ENCODE data around the gene LHCGR.
"Not testable (repeated sequence)": the region's sequence is repeated elsewhere in the genome, so short reads cannot be mapped to it uniquely, and the experiment has no call there.

LHCGR gene

GRCh38 chr2:48739236-48739635 lies 16.3 kb downstream of the LHCGR start:
- DNase-seq, result not testable (repeated sequence)

- no peak for DNase-seq
Measured at GRCh38 chr2:48738806-48739205, 16.7 kb downstream of the LHCGR start.

DNA sequence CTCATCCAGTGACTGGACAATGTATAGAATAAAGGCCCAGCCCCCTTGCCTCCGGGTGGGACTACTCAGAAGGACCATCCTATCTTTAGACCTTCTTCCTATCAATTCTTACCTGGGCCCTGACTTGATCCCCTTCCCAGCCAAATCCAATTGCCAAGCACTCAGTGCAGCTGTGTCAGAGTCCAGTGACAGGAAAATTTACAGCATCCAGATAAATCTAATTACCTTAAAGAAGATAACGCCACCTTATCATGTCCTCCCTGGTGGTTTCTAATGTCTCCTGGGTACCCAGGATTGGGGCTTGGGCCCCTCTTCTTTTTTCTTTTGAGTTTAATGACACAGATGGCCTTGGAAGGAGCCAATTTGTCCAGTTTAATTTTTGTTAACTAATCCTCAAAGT lies 19.3 kb downstream of the LHCGR start:
- no peak for DNase-seq

DNA sequence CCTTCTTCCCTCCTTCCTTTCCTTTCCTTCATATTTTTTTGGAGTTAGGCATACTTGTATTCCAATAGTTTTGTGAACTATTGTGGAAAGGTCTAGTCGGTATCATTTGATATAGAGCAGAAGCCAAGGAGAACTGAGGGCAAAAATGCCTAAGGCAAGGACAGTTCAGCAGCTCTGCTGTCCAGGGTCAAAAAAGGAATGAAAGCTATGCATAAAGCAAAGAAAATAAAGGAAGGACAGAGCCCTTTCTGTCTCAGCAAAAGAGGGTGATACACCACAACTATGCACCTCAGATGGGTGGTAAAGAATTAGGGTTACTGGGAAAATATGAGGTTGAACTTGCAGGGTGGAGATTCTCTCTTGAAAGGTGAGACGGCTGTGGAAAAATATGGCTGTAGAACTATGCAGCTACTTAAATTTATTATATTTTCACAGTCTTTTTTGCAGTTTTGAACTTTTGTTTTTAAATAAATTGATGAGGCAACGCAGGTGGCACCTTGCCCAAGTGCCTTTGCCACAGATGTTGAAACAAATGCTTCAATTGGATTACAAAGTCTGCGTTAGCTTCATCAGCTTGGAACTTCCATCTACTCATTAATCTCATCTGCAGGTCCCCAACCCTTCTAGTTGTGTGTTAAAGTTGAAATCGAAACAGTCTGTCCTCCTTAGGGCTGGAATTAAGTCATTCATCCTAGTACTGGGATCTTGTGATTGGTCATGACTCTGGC lies 20.8 kb downstream of the LHCGR start:
- no peak for DNase-seq

- DNase-seq, result no peak
Measured at GRCh38 chr2:48733067-48733503, 22.4 kb downstream of the LHCGR start.

GRCh38 chr2:48728840-48729239 lies 26.7 kb downstream of the LHCGR start:
- DNase-seq, result no peak

- DNase-seq, result no peak
Measured at GRCh38 chr2:48728295-48728694, 27.2 kb downstream of the LHCGR start.

GRCh38 chr2:48727560-48727959 lies 28.0 kb downstream of the LHCGR start:
- no peak for DNase-seq

DNA sequence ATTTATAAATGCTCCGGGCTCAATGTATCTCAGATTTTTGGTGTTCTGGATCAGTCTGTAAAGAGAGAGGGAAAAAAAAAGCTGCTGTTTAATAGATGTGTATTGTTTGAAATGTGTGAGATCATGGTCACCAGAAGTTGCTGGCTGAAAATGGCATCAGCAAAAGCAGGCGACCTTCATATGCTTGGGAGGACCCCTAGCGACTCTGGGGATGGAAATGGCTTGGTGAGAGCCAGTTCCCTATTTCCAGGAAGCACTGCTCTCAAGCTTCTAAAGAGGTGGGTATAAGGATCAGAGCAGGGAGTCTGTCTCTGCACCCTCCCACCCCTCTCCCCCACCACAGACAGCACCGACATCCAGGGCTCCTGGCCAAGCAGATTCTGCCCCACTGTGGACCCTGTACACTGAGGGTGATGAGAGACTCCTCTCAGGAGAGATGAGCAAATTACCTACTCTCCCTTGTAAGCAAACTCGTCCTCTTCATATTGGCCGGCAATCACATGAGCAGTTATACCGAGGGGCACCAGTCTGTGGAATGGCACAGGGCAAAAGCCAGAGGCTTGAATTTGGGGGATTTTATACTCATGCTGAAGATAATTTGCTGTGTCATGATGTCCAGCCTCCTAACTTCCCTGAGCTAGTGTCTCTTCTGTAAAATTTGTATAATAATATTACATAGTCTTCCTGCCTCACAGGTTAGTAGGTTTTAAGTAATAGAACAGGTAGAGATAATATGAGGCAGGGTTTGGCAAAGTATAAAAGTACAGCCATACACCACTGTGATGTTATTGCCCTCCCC lies 29.6 kb downstream of the LHCGR start:
- no peak for DNase-seq

DNA sequence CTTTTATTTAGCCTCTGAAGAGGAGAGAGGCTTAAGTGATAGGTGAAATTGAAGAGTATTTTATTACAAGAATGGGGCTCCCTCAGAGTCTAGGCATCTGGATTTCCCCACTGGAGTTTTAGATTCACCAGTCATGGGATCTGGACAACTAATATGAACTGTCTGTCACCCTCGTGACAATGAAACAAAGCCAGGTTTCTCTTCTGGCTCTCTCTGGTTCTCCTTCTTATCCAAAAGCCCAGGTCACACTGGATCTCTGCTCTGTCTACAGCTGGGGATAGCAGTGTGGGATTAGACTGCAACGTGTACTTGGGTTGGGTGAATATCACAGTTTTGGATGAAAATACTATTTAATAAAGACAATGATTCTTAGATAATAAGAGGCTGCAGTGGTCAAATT lies 31.2 kb downstream of the LHCGR start:
- no peak for DNase-seq

DNA sequence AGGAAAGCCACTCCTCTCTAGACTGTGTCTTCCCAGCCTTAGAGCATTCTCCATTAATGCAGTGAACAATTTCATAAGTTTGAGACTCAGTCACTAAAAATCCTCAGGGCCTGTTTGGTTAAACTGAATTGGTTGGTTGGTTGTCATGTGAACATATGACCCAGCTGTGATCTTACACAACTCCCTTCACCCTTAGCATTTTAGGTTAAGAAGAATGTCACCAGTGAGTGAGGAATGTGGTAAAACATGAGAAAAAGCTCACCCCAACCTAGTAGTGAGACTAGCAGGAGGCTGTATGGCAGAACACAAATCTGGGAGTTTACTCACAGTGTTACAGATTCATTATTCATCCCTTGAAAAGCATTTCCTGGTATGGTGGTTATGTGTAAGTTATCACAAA lies 32.4 kb downstream of the LHCGR start:
- DNase-seq, result no peak

GRCh38 chr2:48722391-48722790 lies 33.1 kb downstream of the LHCGR start:
- no peak for DNase-seq

DNA sequence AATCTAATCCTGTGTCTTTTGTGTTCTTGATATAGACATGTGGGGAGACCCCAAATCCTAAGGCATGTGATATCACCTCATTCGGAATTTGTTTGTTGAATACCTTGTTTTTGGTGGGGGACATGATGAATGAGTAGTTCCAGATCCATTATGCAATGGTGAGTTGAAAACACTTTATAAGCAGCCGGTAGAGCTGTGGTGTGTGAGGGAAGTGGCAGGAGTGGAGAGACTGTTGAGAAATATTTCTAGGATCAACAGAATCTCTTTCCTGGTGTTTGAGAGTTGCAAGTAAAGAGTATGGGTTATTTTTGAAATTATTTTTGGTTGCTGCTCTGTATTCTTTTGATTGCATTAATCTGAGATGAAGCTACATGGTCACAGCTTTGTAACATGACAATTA lies 34.4 kb downstream of the LHCGR start:
- DNase-seq, result no peak

GRCh38 chr2:48719480-48720177 lies 35.9 kb downstream of the LHCGR start:
- no peak for DNase-seq

- DNase-seq, result no peak
Measured at GRCh38 chr2:48717846-48718245, 37.7 kb downstream of the LHCGR start.

- no peak for DNase-seq
Measured at GRCh38 chr2:48715956-48716355, 39.6 kb downstream of the LHCGR start.

DNA sequence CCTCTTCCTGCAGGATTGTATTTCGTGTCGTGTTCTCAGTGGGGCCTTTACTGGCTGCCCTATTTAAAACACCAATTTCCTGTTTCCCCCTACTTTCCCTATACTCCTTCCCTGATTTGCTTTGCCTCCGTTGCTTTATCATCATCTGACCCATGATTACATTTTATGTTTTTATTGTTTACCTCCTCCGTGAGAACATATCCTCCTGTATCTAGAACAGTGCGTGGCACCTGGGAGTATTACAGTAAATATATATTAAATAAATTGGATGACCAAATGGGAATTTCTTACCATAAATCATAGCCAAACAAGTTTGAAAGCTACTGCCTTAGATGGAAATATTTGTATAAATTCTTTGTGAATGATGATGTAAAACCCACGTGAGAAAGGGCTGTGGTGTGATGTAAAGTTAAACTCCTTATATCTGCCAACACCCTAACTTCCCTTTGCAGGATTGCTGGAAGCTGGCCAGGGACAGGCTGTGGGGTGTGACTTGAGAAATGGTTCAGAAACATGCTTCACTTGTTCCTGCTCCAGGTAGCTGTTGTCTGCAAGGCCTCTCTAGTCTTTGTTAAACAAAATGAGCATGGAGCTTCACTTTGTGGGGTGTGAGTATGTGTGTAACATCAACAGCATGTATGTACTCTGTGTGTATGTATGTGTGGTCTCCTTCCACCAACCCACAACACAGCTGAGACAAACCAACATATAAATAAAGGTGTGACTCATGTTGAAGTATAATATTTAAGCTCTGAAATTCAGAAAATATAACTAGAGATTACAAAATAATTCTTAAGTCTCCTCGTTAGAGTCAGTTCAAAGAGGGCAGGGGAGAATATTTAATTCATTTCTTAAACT lies 40.3 kb downstream of the LHCGR start:
- DNase-seq, result peak; percentile 44

- no peak for DNase-seq
Measured at GRCh38 chr2:48714245-48714644, 41.3 kb downstream of the LHCGR start.

GRCh38 chr2:48713647-48714046 lies 41.9 kb downstream of the LHCGR start:
- no peak for DNase-seq

DNA sequence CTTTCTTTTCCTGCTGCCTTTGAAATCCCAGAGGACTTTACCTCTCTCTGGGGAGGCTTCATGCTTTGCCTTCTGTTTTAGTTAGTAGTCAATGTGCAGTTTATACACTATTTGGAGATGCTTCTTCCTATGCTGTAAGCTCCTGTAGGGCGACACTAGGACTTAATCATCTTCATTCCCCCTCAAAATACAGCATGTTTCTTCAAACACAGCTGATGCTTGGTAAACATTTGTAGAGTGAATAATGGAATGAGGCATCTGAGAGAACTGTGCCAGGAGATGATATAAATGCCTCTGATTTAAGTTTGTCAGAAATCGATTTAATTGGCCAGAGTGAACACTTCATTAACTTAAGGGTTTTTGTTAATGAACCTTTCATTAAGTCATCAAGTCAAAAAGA lies 43.4 kb downstream of the LHCGR start:
- DNase-seq, result no peak

DNA sequence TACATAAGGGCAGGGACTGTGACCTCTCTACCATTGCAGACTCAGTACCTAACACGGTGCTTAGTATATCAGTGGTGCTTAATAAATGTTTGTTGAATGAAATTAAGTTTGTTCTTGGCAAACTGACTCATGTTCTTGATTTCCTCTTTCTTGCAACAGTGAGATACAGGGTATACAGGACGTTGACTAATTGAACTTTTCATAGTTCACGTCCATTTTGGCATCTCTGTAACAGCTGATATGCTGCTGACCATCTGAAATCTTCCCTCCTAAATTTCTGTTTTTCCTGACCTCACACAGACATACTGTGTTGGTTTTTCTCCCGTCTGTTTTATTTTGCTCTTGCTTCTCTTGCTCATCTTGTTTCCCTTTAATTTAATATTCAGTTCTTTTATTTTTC lies 44.2 kb downstream of the LHCGR start:
- DNase-seq, result no peak

GRCh38 chr2:48709096-48710034 lies 46.2 kb downstream of the LHCGR start:
- DNase-seq, result no peak

Measured in hematopoietic multipotent progenitor cell treated with erythropoietin and hydrocortisone succinate and interleukin-3 and kit ligand, for 6 days (in vitro differentiated cells).